MCF 10A (cell line): ENCODE measurements around the gene TRPM3. TPM values are rescaled to one million over a fixed set of nuclear protein-coding genes. Genes with fewer than 3 reads are reported as not detected.

Experiments used
- BruUV-seq: library from RNA; stranded (reverse); fragments of 400-500 nt; replicated peaks from 2 replicates; lab custom pipeline; 2021; lab: Mats Ljungman, UMichigan
- CTCF ChIA-PET: fragments of 300-600 bp; sonication (Branson Sonifier 250); formaldehyde crosslinking; extraction: SDS; loops from one replicate; lab custom pipeline; 2021; ENCODE audit warnings: antibody characterized with exemption, inconsistent platforms; lab: Yijun Ruan, JAX
- POLR2A ChIA-PET: fragments of 300-600, 350-650 bp; sonication (Branson Sonifier 250); formaldehyde crosslinking; extraction: SDS; loops from one replicate; lab custom pipeline; 2020; ENCODE audit warnings: antibody characterized with exemption, inconsistent platforms; lab: Yijun Ruan, JAX
- DNase-seq: peaks from one replicate; pipeline ENCODE4 v3.0.0-alpha.2; 2018; ENCODE audit not compliant: unreplicated experiment
- H3K27ac Mint-ChIP-seq: one replicate; pipeline ENCODE4 v1.8.0; 2022; ENCODE audit warnings: mild to moderate bottlenecking, low read depth, mixed read lengths; ENCODE audit not compliant: unreplicated experiment
- H3K27me3 Mint-ChIP-seq: one replicate; pipeline ENCODE4 v1.8.0; 2022; ENCODE audit warnings: mixed read lengths; ENCODE audit not compliant: insufficient read depth, unreplicated experiment
- H3K36me3 Mint-ChIP-seq: one replicate; pipeline ENCODE4 v1.8.0; 2022; ENCODE audit warnings: mild to moderate bottlenecking, moderate library complexity, mixed read lengths; ENCODE audit not compliant: insufficient read depth, unreplicated experiment
- H3K4me1 Mint-ChIP-seq: one replicate; pipeline ENCODE4 v1.8.0; 2022; ENCODE audit warnings: mixed read lengths; ENCODE audit not compliant: insufficient read depth, unreplicated experiment
- H3K4me3 Mint-ChIP-seq: one replicate; pipeline ENCODE4 v1.8.0; 2022; ENCODE audit warnings: mild to moderate bottlenecking, moderate library complexity, mixed read lengths; ENCODE audit not compliant: unreplicated experiment
- H3K9me3 Mint-ChIP-seq: one replicate; pipeline ENCODE4 v1.8.0; 2022; ENCODE audit warnings: mixed read lengths; ENCODE audit not compliant: unreplicated experiment
- CTCF ChIP-seq: fragments of 200-600 bp; IDR thresholded peaks from one replicate; pipeline ENCODE4 v1.8.0; 2022; ENCODE audit warnings: antibody characterized with exemption, mild to moderate bottlenecking; ENCODE audit not compliant: unreplicated experiment
- intact Hi-C: fragments of 100-400 bp; cut with micrococcal nuclease; formaldehyde crosslinking; loops from 2 replicates; pipeline ENCODE4 v1.14.1; 2022
- total RNA-seq: library from RNA; stranded (reverse); gene quantifications from 2 replicates; pipeline ENCODE4 v1.2.3, GENCODE V29; 2022

TRPM3 gene
- total RNA-seq, 1 experiment from 2014 or later = 0.44 TPM

DNA sequence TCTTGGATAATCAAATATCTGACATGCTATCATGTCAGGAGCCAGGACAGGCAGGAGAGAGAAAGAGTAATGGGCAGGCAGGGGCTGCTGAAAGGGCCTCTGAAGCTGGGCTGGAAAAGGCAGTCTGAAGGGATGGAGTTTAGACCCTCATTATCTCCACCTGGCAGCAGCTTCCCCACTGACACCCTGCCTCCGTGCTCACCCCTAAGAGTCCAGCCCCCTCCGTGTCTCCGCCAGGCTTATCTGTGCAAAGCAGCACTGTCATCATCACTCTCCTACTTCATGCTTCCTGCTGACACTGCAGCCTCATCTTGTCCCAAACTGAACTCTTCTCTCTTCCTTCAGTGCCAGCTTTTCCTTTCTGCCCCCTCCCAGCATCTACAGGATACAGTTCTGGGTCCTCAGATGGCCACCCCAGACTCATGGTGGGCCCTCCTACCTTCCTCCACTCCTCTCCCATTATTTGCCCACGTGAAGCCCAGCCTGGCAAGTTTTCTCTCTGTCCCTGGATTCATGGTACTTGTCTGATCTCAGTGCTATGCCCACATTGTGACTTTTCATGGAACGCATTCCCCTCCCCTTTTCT, 636.1 kb downstream of the TRPM3 start:
- POLR2A ChIA-PET = interaction anchor here (1.4 to 3.8 kb wide), 7 partner anchors 24 to 117 kb away, joined by 3 to 42 read pairs (median 7); partner anchors contain the start of gene KLF9
- H3K36me3 Mint-ChIP-seq = no peaks in the 10 kb centered on the region
- intact Hi-C loops = no loop called here
- no peaks in the 10 kb centered on the region for H3K27me3 Mint-ChIP-seq
- H3K4me1 Mint-ChIP-seq = peaks cover 36% of the 10 kb centered on the region
- no peak for DNase-seq
- peak overlapping the region; percentile 44 for H3K27ac Mint-ChIP-seq
- H3K4me3 Mint-ChIP-seq = no peak overlapping the region
- TF ChIP-seq CTCF = no peak
- BruUV-seq = no TSS peak
- H3K9me3 Mint-ChIP-seq = no peaks in the 10 kb centered on the region
- CTCF ChIA-PET = interaction anchor here (0.6 to 2.2 kb wide), 14 partner anchors 13 to 131 kb away, joined by 3 to 13 read pairs (median 4); no protein-coding TSS in a partner anchor

DNA sequence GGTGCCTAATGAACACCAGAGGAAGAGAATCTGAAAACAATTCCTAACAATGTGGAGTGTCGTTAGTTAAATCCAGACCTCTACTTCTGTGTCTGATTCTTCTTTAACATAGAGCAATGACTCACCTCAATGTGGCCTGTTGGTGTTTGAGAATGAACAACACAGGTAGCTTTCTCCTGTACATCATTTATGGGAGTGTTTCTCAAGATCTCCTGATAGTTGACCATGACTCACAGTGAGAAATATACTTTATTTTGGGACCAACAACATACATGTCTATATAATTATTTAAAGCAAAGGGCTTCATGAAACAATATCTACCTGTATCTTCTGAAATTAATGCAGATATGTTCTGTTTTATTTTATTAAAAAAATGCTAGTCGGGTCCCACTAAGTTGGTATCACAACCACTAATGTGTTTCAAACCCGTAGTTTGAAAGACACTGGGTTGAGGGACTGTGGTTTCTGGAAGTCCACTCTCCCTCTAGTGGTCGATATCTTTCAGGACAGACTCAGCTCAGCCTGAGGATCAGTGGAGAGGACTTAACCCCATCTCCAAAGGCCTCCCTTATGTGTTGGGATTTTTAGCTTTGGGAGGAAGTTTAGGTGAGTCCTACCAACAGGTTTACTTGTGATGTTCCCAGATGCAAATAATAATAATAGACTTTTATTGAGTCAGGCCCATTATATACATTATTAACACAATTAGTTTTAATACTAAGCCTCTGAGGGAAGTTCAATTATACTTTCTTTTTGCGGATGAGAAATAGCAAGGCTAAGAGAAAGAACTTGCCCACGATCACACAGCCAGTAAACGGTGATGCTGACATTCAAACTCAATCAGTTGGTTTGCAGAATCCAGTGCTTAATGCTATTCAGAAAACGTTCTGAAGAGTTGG, 636.9 kb downstream of the TRPM3 start:
- Mint-ChIP-seq H3K27me3 (no peaks in the 10 kb centered on the region), H3K27ac (peak overlapping the region; percentile 99), H3K4me1 (peaks cover 39% of the 10 kb centered on the region), H3K9me3 (no peaks in the 10 kb centered on the region), H3K36me3 (no peaks in the 10 kb centered on the region), H3K4me3 (no peak overlapping the region)
- no TSS peak for BruUV-seq
- ChIA-PET CTCF (interaction anchor here (0.6 to 2.2 kb wide), 16 partner anchors 11 to 123 kb away, joined by 3 to 13 read pairs (median 4); no protein-coding TSS in a partner anchor), POLR2A (interaction anchor here (0.8 to 3.3 kb wide), 9 partner anchors 25 to 132 kb away, joined by 3 to 42 read pairs (median 5); partner anchors contain the start of gene KLF9)
- intact Hi-C loops = loop anchor here (1.0 to 5.0 kb wide), 4 partner anchors 65 to 132 kb away; no protein-coding TSS in a partner anchor
- peak; percentile 83 for DNase-seq
- peak; percentile 68 for TF ChIP-seq CTCF

GRCh38 chr9:70481471-70481870, 640.0 kb downstream of the TRPM3 start:
- BruUV-seq = no TSS peak

More at GRCh38 chr9:70481471-70481870, 640.0 kb downstream of the TRPM3 start:
- Mint-ChIP-seq H3K36me3 (no peaks in the 10 kb centered on the region), H3K27me3 (no peaks in the 10 kb centered on the region), H3K4me1 (peaks cover 54% of the 10 kb centered on the region), H3K4me3 (peak overlapping the region; percentile 12), H3K9me3 (no peaks in the 10 kb centered on the region), H3K27ac (peak overlapping the region; percentile 99)
- CTCF ChIA-PET = interaction anchor here (0.6 to 3.5 kb wide), 4 partner anchors 28 to 369 kb away, joined by 3 to 27 read pairs (median 4); no protein-coding TSS in a partner anchor
- TF ChIP-seq CTCF = no peak
- no peak for DNase-seq
- intact Hi-C loops = loop anchor here (5.0 kb wide), 1 partner anchor 129 kb away; no protein-coding TSS in a partner anchor
- POLR2A ChIA-PET = interaction anchor here (0.6 to 5.7 kb wide), 11 partner anchors 9 to 140 kb away, joined by 3 to 213 read pairs (median 3); partner anchors contain the start of gene KLF9
